IPS DF 6.9 (cell line): ENCODE results near the gene LRRC45.

Experiments used
- DNase-seq: peaks from one replicate; pipeline ENCODE4 v3.0.0-alpha.2; 2013; ENCODE audit warnings: low read depth, low spot score
- H3K27ac ChIP-seq: one replicate; pipeline ENCODE4 v1.5.1; 2013; ENCODE audit warnings: low read length, control low read depth
- H3K27me3 ChIP-seq: 2 replicates; pipeline ENCODE4 v1.6.1; 2013; ENCODE audit warnings: mild to moderate bottlenecking, low read length; ENCODE audit not compliant: control insufficient read depth, insufficient read depth
- H3K36me3 ChIP-seq: 2 replicates; pipeline ENCODE4 v1.6.1; 2013; ENCODE audit warnings: low read length; ENCODE audit not compliant: control insufficient read depth, insufficient read depth
- H3K4me1 ChIP-seq: 2 replicates; pipeline ENCODE4 v1.6.1; 2013; ENCODE audit warnings: low read length; ENCODE audit not compliant: control insufficient read depth, insufficient read depth
- H3K4me3 ChIP-seq: 2 replicates; pipeline ENCODE4 v1.5.1; 2013; ENCODE audit warnings: mild to moderate bottlenecking, low read length
- H3K9me3 ChIP-seq: 2 replicates; pipeline ENCODE4 v1.6.1; 2013; ENCODE audit warnings: low read length, inconsistent platforms; ENCODE audit not compliant: control insufficient read depth, insufficient read depth
- WGBS: extraction: QIAGEN DNeasy Blood & Tissue Kit; methylation state at CpG from one replicate; pipeline ENCODE4 v1.1.7; 2013; ENCODE audit warnings: mixed read lengths, missing lambda C conversion rate; ENCODE audit not compliant: insufficient read length, insufficient coverage; 5-methylcytosine and 5-hydroxymethylcytosine counted together

The LRRC45 gene

GRCh38 chr17:82065638-82066303, 42.7 kb downstream of the LRRC45 start, which contains the start of gene DUS1L:
Gene DUS1L, minus strand, starts transcription at chr17:82065804. Its CDS starts 745 bp downstream, at chr17:82065059.
- WGBS, result no CpG with 5 or more reads among the region's 88 CpGs
- peaks cover 17% of the 10 kb centered on the region for H3K36me3 ChIP-seq
- no peak within 1 kb of the TSS for H3K27ac ChIP-seq
- H3K9me3 ChIP-seq, result no peaks in the 10 kb centered on the region
- H3K4me3 ChIP-seq, result peak within 1 kb of the TSS; percentile 79
- H3K27me3 ChIP-seq, result no peaks in the 10 kb centered on the region
- DNase-seq, result no peak
- H3K4me1 ChIP-seq, result peaks cover 3% of the 10 kb centered on the region; the same call in 1 of the 2 replicates

- no peak overlapping the region for H3K27ac ChIP-seq
- H3K4me1 ChIP-seq, result no peaks in the 10 kb centered on the region
- H3K36me3 ChIP-seq, result no peaks in the 10 kb centered on the region
- no peak overlapping the region for H3K4me3 ChIP-seq
- H3K9me3 ChIP-seq, result no peaks in the 10 kb centered on the region
- no peaks in the 10 kb centered on the region for H3K27me3 ChIP-seq
- DNase-seq, result no peak
These were observed 47.5 kb downstream of the LRRC45 start for GRCh38 chr17:82070611-82071010.

- Histone ChIP-seq H3K27ac (no peak overlapping the region), H3K4me1 (peaks cover 1% of the 10 kb centered on the region; the same call in 1 of the 2 replicates), H3K36me3 (peaks cover 4% of the 10 kb centered on the region; the same call in 1 of the 2 replicates), H3K9me3 (no peaks in the 10 kb centered on the region), H3K27me3 (no peaks in the 10 kb centered on the region), H3K4me3 (no peak overlapping the region)
- WGBS, result no CpG with 5 or more reads among the region's 6 CpGs
- no peak for DNase-seq
These were observed 49.7 kb downstream of the LRRC45 start for GRCh38 chr17:82072827-82073226.

- H3K36me3 ChIP-seq, result peaks cover 5% of the 10 kb centered on the region; the same call in 1 of the 2 replicates
- H3K9me3 ChIP-seq, result no peaks in the 10 kb centered on the region
- H3K27ac ChIP-seq, result no peak overlapping the region
- no peak for DNase-seq
- no CpG with 5 or more reads among the region's 9 CpGs for WGBS
- H3K4me3 ChIP-seq, result no peak overlapping the region
- H3K27me3 ChIP-seq, result no peaks in the 10 kb centered on the region
- H3K4me1 ChIP-seq, result peaks cover 1% of the 10 kb centered on the region; the same call in 1 of the 2 replicates
These were observed 50.3 kb downstream of the LRRC45 start for GRCh38 chr17:82073446-82073845.

- no peak overlapping the region for H3K27ac ChIP-seq
- no peaks in the 10 kb centered on the region for H3K9me3 ChIP-seq
- H3K27me3 ChIP-seq, result no peaks in the 10 kb centered on the region
- peaks cover 1% of the 10 kb centered on the region; the same call in 1 of the 2 replicates for H3K4me1 ChIP-seq
- H3K4me3 ChIP-seq, result no peak overlapping the region
- peaks cover 28% of the 10 kb centered on the region for H3K36me3 ChIP-seq
- no peak for DNase-seq
- WGBS, result no CpG with 5 or more reads among the region's 25 CpGs
These were observed 53.1 kb downstream of the LRRC45 start for GRCh38 chr17:82076018-82076784.

DNA sequence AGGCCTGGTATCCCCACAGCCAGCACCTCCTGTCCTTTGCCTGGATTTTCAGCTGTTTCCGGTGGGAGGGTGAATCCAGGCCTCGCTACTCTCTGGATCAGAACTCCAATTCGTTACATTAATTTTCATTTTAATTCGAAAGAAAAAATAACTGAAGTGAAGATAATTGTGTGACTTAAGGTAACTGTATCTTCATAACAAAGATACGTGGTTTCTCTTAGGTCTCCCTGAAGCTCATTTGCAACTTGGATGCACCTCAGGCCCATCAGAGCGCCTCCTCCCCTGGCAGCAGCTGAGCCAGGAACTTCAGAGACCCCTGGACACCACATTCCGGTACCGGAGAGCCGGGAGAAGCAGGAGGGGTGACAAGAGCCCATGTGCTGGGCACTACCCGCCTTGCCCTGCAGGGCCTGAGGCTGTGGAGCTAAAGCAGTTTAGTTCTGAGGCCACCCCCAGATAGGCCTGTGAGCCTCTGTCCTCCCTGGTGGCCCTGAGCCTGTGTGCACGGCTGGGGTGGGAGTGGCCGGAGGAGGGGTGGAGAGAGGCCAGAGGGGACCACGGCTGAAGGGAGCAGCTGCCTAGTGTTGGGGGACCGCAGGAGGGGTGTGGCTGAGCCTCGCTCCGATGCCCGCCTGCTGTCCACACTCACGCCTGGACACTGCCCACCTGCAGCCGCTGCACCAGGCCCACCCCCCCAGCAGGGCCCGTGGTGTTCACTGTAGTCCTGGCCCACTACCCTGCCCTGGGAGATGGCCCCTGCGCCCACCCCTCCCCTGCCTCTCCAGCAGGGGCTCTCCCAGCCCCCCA, 53.9 kb downstream of the LRRC45 start:
- no peaks in the 10 kb centered on the region for H3K27me3 ChIP-seq
- no peak for DNase-seq
- peaks cover 1% of the 10 kb centered on the region; the same call in 1 of the 2 replicates for H3K4me1 ChIP-seq
- H3K27ac ChIP-seq, result no peak overlapping the region
- H3K4me3 ChIP-seq, result no peak overlapping the region
- peaks cover 36% of the 10 kb centered on the region for H3K36me3 ChIP-seq
- WGBS, result no CpG with 5 or more reads among the region's 21 CpGs
- H3K9me3 ChIP-seq, result no peaks in the 10 kb centered on the region

DNA sequence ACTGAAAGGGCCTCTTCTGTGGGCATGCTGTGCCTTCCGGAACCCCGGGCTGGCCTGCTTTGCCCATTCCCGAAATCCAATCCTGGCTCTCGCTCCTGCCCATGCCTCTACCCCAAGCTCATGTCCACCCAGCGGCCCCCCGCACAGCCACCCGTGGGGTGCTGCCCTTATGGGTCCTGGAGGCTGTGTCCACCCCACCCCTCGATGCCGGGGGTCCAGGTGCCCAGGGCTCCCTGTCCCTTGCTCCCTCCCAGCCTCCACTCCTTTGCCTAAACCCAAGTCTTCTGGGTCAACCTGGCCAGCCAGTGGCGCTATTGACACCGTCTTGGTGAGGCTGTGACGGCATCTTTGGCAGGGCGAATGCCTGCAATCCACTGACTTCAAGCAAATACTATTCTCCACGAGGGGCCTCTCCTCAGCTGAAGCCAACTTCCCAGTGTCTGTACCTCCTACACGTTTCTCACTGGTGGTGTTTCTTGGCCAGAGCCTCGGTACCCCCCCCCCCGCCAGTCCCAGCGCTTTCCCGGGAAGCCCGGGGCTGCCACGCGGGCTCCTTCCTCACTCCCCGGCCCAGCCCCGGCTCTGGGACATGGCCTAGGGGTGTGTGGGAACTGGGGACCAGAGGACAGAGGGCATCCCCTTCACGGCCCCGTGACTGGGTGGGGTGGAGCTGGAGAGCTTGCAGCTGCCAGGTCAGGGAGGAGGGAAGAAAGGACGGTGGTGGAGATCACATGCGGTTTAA, 54.7 kb downstream of the LRRC45 start:
- peaks cover 1% of the 10 kb centered on the region; the same call in 1 of the 2 replicates for H3K4me1 ChIP-seq
- no peaks in the 10 kb centered on the region for H3K27me3 ChIP-seq
- H3K9me3 ChIP-seq, result no peaks in the 10 kb centered on the region
- H3K27ac ChIP-seq, result no peak overlapping the region
- no peak for DNase-seq
- WGBS, result no CpG with 5 or more reads among the region's 28 CpGs
- H3K36me3 ChIP-seq, result peaks cover 44% of the 10 kb centered on the region
- H3K4me3 ChIP-seq, result no peak overlapping the region

DNA sequence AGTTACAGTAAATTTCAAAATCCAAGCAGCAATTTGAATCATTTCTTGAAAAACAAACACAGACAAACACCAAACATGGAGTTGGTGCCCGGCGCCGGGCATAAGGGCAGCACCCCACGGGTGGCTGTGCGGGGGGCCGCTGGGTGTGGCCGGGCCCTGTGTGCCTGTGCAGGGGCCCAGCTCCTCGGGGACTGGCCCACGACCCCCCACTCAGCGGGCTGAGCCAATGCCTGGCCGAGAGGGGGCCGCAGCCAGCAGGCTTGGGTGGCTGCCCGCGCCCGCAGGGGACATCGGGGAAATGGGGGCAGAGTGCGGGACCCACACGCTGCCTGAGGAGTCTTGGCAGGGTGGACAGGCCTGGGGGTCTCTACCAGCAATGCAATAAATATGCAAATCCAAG, 55.3 kb downstream of the LRRC45 start:
- Histone ChIP-seq H3K36me3 (peaks cover 51% of the 10 kb centered on the region), H3K9me3 (no peaks in the 10 kb centered on the region), H3K4me1 (peaks cover 1% of the 10 kb centered on the region; the same call in 1 of the 2 replicates), H3K27me3 (no peaks in the 10 kb centered on the region), H3K27ac (no peak overlapping the region), H3K4me3 (no peak overlapping the region)
- DNase-seq, result no peak
- no CpG with 5 or more reads among the region's 18 CpGs for WGBS

GRCh38 chr17:82079001-82079677, 56.0 kb downstream of the LRRC45 start:
- Histone ChIP-seq H3K36me3 (peaks cover 58% of the 10 kb centered on the region), H3K4me1 (peaks cover 1% of the 10 kb centered on the region; the same call in 1 of the 2 replicates), H3K4me3 (no peak overlapping the region), H3K9me3 (no peaks in the 10 kb centered on the region), H3K27me3 (no peaks in the 10 kb centered on the region), H3K27ac (no peak overlapping the region)
- WGBS, result no CpG with 5 or more reads among the region's 47 CpGs
- no peak for DNase-seq
